Pulmonary artery endothelial cell (primary cell): ENCODE data around the gene CPNE6. TPM values are rescaled to one million over a fixed set of nuclear protein-coding genes. Genes with fewer than 3 reads are reported as not detected.

ENCODE experiments used
- DNase-seq: peaks from one replicate; pipeline ENCODE4 v3.0.0-alpha.2; 2011; ENCODE audit warnings: low read depth, low spot score
- total RNA-seq: library from RNA; depleted of rRNA; stranded (reverse); fragments of >200 nt; gene quantifications from 2 replicates; pipeline ENCODE4 v1.2.3, GENCODE V29; 2014

The CPNE6 gene
- total RNA-seq, 1 donor from 2014 or later: not detected

GRCh38 chr14:24085215-24085614 is 13.9 kb downstream of the CPNE6 start:
- DNase-seq: no peak

DNA sequence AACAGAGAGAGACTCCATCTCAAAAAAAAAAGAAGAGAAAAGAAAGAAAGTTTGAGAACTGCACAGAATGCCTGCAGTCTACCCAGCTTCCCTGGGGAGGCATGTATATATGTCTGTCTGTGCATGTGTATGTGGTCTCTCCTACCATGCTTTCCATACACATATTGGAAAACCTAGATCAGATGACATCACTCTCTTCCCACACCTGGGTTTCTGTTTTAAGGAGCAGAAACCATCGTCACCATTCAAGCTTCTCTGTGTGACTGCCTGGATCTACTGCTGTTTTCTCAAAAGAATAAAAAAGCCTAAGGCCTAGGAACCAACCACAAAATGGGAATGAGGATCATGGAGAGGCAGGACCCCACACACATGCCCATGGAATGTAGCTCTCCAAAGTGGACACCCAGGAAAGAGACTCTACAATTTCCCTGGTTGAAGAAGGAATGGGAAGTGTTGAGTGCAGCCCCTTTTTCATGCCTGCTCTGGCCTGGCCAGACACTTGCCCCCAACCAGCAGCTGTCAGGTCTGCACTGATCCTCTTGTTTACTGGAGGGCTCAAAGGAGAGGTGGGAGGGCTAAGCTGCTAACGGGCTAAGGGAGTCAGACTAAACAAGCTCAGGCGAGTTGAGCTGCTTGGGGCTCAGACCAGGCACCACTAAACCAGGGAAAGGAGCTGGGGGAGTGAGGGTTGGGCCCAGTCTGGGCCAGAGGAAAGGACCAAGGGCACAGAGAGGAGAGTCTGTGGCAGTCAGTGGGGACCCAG is 15.0 kb downstream of the CPNE6 start:
- no peak for DNase-seq

DNA sequence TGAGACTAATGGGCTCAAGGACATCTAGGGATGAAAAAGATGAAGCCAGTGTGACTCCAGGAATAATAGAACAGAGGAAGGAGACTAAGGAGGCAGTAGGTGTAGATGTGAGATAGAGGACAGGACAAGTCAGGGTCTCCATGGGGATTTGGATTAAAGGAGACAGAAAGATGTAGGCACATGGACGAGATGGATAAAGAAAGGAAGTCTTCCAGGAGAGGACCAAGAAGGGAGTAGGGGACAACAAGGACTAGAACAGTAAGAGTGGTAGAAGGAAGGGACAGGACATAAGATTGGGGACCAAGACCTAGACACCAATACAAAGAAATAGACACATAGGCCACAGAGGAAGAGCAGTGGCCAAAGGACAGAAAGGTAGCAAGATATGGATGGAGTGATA is 15.6 kb downstream of the CPNE6 start:
- no peak for DNase-seq

GRCh38 chr14:24088095-24088494 is 16.7 kb downstream of the CPNE6 start:
- no peak for DNase-seq

- DNase-seq: no peak
These were observed 18.5 kb downstream of the CPNE6 start for GRCh38 chr14:24089890-24090289.

DNA sequence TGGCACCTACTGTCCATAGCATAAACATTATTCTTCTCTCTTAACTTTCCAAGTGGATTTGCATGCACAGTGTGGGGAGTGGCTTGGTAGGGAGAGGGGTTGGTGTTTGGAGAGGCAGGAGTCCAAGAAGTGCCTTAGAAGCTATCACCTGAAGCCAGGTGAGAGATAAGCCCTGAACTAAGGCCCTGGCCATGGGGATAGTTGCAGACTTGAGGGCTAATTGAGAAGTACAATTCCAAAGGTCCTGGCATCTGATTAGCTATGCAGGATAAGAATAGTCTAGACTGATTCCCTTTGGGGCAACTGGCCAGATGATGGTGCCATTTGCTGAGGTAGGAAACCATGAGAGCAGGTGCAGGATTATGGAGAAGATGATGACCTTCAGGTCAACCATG is 20.7 kb downstream of the CPNE6 start:
- DNase-seq: no peak

- DNase-seq: no peak
These were observed 21.3 kb downstream of the CPNE6 start for GRCh38 chr14:24092505-24093206.

GRCh38 chr14:24093207-24093900 is 22.0 kb downstream of the CPNE6 start:
- no peak for DNase-seq

GRCh38 chr14:24093901-24094840 is 22.8 kb downstream of the CPNE6 start, which contains the start of gene PCK2:
Gene PCK2, plus strand, starts transcription at chr14:24094311. Its CDS starts 95 bp downstream, at chr14:24094406.
- DNase-seq: peak; percentile 32

DNA sequence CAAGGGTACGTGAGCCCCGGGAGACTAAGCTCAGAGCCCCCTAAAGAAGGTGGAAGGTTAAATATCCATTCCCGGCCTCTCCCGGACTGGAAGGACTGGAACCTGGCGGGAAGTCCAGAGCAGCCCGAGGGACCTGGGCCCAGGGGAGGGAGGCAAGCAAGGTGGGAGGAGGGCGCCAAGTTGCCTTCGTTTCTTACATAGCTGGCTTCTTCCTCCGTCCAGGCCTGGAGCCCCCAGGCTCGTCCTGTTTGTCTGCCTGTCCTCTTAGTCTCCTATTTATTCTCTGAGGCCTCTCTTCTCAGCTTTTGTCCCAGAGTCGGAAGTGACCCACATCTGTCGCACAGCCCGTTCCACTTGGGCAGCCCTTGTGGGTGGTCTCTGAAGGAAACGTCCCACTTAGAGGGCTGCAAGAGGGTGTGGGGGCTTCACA is 23.5 kb downstream of the CPNE6 start:
- no peak for DNase-seq

DNA sequence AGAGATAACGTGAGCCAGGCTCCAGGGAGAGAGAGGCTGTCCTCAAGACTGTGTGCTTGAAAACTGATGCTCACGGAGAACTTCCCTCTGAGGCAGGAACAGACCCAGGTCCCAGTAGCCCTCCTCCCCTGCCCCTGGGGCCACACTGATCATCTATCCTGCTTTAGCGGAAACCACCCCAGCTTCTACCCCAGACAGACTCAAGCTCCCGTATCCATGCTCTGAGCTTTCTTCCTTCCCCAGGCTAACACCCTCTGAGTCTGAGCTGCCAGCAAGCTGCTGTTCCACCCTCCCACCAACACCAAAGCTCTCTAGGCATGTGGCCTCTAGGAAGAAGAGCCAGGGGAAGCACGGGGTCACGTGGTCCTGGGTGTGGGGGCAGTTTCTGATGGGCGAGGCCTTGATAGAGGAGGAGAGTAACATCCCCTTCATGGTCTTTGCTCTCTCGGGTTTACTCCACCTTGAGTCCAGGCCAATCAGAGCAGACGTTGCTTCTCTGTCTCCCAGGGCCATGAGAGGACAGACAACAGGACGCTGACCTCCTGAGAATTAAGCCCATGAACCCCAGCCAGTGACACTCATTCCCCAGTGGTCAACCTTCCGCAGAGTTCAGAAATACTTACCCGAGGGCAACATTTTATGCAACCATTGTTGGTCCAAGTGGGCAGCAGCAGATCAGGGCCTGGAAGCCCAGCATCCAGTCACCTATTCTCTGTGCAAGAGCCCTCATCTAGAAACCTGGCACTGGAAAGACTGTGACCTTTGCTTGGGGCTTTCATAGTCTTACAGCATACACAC is 24.1 kb downstream of the CPNE6 start:
- no peak for DNase-seq

DNA sequence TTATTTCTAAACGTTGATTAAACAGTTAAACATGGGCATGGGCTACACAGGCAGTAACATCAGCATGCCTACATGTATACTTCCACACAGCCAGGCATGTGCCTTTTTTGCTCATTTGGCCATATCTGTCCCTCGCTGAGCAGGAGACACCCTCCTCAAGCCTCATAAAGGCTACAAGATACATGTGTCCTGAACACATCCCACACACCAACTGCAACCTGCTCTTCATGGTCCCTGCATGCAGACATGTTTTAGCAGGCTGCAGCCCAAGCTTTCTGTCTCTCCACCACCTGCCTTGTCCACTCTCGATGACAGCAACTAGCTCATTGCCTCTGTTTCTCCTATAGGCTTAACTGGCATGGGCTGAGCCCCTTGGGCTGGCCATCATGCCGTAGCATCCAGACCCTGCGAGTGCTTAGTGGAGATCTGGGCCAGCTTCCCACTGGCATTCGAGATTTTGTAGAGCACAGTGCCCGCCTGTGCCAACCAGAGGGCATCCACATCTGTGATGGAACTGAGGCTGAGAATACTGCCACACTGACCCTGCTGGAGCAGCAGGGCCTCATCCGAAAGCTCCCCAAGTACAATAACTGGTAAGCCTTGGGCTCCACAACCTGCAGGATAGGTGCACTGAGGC is 25.3 kb downstream of the CPNE6 start:
- DNase-seq: no peak

DNA sequence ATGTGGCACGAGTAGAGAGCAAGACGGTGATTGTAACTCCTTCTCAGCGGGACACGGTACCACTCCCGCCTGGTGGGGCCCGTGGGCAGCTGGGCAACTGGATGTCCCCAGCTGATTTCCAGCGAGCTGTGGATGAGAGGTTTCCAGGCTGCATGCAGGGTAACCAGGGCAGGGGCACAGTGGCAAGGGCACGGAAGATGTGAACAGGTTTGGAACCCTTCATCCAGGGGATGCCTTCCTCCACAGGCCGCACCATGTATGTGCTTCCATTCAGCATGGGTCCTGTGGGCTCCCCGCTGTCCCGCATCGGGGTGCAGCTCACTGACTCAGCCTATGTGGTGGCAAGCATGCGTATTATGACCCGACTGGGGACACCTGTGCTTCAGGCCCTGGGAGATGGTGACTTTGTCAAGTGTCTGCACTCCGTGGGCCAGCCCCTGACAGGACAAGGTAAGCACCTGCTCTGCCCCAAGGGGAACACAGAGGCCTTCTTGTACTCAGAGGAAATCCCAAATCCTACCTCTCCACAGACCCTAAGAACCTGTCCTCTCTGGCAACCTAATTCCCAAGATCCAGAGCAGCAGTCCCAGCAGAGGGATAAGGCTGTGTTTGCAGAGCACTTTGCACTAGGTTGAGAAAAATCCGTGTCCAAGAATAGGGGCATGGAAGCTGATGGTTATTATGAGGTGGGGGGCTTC is 27.0 kb downstream of the CPNE6 start:
- no peak for DNase-seq

DNA sequence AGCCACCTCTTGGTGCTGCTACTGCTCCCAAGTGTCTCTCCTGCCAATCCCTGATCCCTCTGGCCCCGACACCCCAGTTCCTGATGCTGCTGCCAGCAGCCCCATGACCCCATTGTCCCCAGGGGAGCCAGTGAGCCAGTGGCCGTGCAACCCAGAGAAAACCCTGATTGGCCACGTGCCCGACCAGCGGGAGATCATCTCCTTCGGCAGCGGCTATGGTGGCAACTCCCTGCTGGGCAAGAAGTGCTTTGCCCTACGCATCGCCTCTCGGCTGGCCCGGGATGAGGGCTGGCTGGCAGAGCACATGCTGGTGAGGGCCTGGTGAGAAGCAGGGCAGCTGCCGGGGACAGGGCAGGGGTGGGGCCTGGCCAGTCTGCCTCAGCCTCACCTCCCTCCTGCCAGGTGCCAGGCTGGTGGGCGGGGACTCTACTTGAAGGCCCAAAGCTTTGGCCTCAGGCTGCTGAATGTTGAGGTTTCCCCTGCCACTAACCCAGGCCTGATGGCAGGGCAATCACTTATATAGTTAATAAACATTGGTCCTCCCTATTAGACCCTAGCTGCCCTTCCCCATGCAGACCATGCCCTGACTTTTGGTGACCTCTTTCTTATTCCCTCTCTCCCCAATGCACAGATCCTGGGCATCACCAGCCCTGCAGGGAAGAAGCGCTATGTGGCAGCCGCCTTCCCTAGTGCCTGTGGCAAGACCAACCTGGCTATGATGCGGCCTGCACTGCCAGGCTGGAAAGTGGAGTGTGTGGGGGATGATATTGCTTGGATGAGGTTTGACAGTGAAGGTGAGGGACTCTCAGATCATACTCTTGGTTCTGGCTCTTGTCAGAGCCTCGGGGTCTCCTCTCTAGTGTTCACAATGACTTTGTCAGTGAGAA is 27.8 kb downstream of the CPNE6 start:
- DNase-seq: no peak

GRCh38 chr14:24100197-24100981 is 29.0 kb downstream of the CPNE6 start:
- DNase-seq: no peak

DNA sequence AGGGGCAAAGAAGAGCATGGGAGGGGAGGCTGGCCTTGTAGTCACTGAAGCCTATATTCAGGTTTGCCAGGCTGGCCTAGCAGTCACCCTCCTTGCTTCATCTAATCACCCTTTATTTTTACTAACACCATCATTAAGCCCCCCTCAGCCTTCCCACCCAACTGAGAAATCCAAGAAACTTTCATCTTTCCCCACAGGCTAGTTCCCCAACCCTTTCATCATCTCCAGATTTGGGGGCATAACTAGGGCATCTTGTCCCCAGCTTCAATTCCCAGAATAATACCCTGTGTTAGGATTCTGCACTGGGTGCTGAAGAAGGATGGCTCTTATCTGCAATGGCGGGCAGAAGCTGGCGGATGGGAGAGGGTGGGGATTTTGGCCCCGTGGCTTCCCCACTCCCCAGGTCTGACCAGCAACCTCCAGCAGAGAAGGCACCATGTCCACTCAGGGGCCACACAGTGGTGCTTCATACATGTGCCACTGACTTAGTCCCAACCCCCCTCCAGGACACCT is 29.7 kb downstream of the CPNE6 start:
- DNase-seq: no peak
